ENCODE measurements around the gene PHKG1. TPM values are rescaled to one million over a fixed set of nuclear protein-coding genes. Genes with fewer than 3 reads are reported as not detected.
A peak's percentile ranks its signal among the peaks of the same experiment; 100 is the strongest.
"Not testable (repeated sequence)": the region's sequence is repeated elsewhere in the genome, so short reads cannot be mapped to it uniquely, and the experiment has no call there.

The PHKG1 gene
- total RNA-seq, 2 donors from 2014 or later, result not detected

DNA sequence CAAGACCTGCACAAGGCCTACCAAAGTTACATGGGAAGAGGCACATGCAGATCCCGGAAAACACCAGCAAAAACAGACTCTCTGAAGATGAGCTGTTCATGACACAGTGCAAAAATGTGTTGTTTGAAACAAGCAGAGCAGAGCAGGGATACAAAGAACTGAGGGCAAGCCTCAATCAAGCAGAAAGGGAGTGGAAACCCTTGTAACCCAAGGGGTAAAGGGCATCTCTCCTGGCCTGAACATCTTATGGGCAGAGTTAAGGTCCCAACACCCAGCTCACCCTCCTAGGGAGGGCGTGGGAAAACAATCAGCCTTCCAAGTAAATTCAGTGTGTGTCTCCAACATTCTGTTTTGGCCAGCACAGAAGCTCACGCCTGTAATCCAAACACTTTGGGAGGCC lies 52.0 kb downstream of the PHKG1 start:
- no peak overlapping the region for H3K4me3 ChIP-seq
- ATAC-seq (no peak), DNase-seq (no peak)
- 58 to 62% methylated on average over 3 of the region's 3 CpGs for WGBS, 2 donors
- intact Hi-C loops (cut with DNase I), result no loop called here
- H3K9me3 ChIP-seq, result no peaks in the 10 kb centered on the region
- no peaks in the 10 kb centered on the region for H3K36me3 ChIP-seq (replicated peaks in 1 of 2; ENCODE audit: insufficient read depth in 1 of 2, low read depth in 2 of 2)
- H3K27me3 ChIP-seq, result no peaks in the 10 kb centered on the region
- H3K27ac ChIP-seq, result no peak overlapping the region
- TF ChIP-seq POLR2A (IDR thresholded peaks at IDR 0.05), result no peak
- TF ChIP-seq, protein P1, sequence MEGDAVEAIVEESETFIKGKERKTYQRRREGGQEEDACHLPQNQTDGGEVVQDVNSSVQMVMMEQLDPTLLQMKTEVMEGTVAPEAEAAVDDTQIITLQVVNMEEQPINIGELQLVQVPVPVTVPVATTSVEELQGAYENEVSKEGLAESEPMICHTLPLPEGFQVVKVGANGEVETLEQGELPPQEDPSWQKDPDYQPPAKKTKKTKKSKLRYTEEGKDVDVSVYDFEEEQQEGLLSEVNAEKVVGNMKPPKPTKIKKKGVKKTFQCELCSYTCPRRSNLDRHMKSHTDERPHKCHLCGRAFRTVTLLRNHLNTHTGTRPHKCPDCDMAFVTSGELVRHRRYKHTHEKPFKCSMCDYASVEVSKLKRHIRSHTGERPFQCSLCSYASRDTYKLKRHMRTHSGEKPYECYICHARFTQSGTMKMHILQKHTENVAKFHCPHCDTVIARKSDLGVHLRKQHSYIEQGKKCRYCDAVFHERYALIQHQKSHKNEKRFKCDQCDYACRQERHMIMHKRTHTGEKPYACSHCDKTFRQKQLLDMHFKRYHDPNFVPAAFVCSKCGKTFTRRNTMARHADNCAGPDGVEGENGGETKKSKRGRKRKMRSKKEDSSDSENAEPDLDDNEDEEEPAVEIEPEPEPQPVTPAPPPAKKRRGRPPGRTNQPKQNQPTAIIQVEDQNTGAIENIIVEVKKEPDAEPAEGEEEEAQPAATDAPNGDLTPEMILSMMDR (IDR thresholded peaks at IDR 0.05), result no peak
- peaks cover 3% of the 10 kb centered on the region for H3K4me1 ChIP-seq

DNA sequence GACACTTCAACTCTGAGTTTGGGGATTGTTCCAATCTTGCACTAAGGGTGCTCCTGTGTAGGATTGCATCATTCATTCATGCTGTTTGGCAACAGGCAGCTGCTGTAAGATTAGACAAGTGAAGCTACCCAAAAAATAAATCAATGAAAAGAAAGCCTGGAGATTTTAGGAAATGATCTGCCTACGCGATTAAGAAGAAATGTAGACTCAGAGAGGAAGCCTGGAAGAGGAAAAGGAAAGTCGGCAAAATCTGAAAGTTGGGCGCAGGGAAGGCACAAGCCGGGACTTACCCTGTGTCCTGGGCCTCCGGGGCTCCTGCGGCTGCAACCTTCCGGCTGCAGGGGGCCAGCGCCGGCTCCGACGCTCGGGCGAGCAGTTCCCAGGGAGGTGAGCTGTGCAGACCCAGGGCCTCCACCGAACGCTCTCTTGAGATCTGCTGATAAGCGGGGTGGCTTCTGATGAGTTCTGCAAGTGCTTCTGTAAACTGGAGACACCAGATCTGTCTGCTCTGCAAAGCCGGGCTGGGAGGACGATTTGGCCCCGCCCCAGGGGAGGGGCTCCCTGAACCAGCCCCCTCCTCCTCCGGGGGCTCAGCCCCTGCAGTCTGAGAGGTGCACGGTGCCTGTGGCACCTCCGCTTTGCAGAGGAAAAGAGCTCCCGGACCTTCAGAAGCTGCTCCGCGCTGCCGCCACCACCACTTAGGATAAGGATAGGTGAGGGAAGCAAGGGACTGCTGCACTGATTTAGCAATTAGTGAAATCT lies 58.9 kb downstream of the PHKG1 start:
- TF ChIP-seq, protein P1 (IDR thresholded peaks at IDR 0.05), result peak in 4 of 7 experiments; percentile 20 to 44 (median 38)
- peak in 1 of 3 donors; percentile 22 for TF ChIP-seq POLR2A (IDR thresholded peaks at IDR 0.05)
- Histone ChIP-seq H3K27ac (peak overlapping the region in 3 of 4 donors; percentile 25 to 69 (median 53)), H3K27me3 (no peaks in the 10 kb centered on the region), H3K4me3 (peak overlapping the region; percentile 17 to 74), H3K4me1 (peaks cover 15% of the 10 kb centered on the region), H3K9me3 (no peaks in the 10 kb centered on the region), H3K36me3 (replicated peaks in 1 of 2; ENCODE audit: insufficient read depth in 1 of 2, low read depth in 2 of 2) (peaks cover 0 to 2% of the 10 kb centered on the region in 2 donors)
- DNase-seq (peak; percentile 41 to 62 (median 47)), ATAC-seq (peak; percentile 82)
- intact Hi-C loops (cut with DNase I), result no loop called here
- 0% methylated on average over 21 to 27 of the region's 27 CpGs for whole genome bisulfite sequencing, 2 donors

DNA sequence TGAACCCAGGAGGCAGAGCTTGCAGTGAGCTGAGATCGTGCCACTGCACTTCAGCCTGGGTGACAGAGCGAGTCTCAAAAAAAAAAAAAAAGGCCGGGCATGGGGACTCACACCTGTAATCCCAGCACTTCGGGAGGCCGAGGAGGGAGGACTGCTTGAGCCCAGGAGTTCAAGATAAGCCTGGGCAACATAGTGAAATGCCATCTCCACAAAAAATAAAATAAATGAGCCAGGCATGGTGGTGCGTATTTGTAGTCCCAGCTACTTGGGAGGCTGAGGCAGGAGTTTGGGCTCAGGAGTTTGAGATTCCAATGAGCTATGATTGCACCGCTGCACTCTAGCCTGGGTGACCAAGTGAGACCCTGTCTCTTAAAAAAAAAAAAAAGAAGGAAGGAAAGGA lies 60.2 kb downstream of the PHKG1 start:
- H3K27me3 ChIP-seq; H3K36me3 ChIP-seq (replicated peaks in 1 of 2; ENCODE audit: insufficient read depth in 1 of 2, low read depth in 2 of 2); H3K4me3 ChIP-seq; DNase-seq; H3K27ac ChIP-seq; H3K9me3 ChIP-seq; intact Hi-C loops (cut with DNase I); ATAC-seq: not testable (repeated sequence)
- H3K4me1 ChIP-seq, result peaks cover 17% of the 10 kb centered on the region
- WGBS, 2 donors, result 91 to 98% methylated on average over 7 of the region's 7 CpGs

DNA sequence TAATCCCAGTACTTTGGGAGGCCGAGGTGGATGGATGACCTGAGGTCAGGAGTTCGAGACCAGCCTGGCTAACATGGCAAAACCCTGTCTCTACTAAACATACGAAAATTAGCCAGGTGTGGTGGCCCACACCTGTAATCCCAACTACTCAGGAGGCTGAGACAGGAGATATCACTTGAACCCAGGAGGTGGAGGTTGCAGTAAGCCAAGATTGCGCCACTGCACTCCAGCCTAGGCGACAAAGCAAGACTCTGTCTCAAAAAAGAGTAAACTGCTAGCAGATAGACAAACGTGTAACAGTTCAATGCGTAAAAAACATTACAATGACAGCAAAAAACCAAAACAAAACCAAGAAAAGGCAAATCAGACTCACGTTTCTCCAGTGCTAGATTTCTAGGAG lies 61.2 kb downstream of the PHKG1 start:
- not testable (repeated sequence) for H3K27ac ChIP-seq, ATAC-seq
- 75 to 77% methylated on average over 8 of the region's 8 CpGs for WGBS, 2 donors

DNA sequence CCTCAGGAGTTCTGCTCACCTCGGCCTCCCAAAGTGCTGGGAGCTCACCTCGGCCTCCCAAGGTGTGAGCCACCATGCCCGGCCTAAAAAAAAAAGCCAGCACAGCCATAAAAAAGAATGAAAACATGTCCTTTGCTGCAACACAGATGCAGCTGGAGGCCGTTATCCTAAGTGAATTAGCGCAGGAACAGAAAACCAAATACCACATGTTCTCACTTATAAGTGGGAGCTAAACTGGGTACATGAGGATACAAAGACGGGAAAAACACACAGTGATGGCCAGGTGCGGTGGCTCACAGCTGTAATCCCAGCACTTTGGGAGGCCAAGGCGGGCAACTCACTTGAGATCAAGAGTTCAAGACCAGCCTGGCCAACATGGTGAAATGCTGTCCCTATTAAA lies 62.4 kb downstream of the PHKG1 start:
- Histone ChIP-seq H3K27me3 (no peaks in the 10 kb centered on the region), H3K9me3 (no peaks in the 10 kb centered on the region), H3K36me3 (replicated peaks in 1 of 2; ENCODE audit: insufficient read depth in 1 of 2, low read depth in 2 of 2) (peaks cover 0 to 2% of the 10 kb centered on the region in 2 donors), H3K27ac (no peak overlapping the region), H3K4me1 (peaks cover 17% of the 10 kb centered on the region), H3K4me3 (no peak overlapping the region)
- intact Hi-C loops (cut with DNase I), result no loop called here
- DNase-seq (no peak), ATAC-seq (no peak)
- TF ChIP-seq POLR2A (IDR thresholded peaks at IDR 0.05), result no peak
- TF ChIP-seq, protein P1 (IDR thresholded peaks at IDR 0.05), result no peak
- WGBS, 2 donors, result 91 to 93% methylated on average over 8 of the region's 8 CpGs

More for the DNA sequence above, 61.2 kb downstream of the PHKG1 start:
- H3K4me3 ChIP-seq; intact Hi-C loops (cut with DNase I); DNase-seq; H3K9me3 ChIP-seq; H3K27me3 ChIP-seq; H3K36me3 ChIP-seq (replicated peaks in 1 of 2; ENCODE audit: insufficient read depth in 1 of 2, low read depth in 2 of 2): not testable (repeated sequence)
- peaks cover 17% of the 10 kb centered on the region for H3K4me1 ChIP-seq

Small RNAs within 50 kb of the gene (small RNA-seq; reads per million reads assigned to genes)
- gene SNORA15 (not detected), gene SNORA22B (not detected)

Other genes with a start within 250 kb of the PHKG1 start
- not detected for gene SEPTIN14, start 230.2 kb downstream of the PHKG1 start, total RNA-seq
- gene ZNF713, start 205.5 kb downstream of the PHKG1 start, total RNA-seq, result 1 to 10 TPM; 3.0 to 5.4 TPM
- gene MRPS17, start 141.1 kb downstream of the PHKG1 start, total RNA-seq, result 1 to 10 TPM; 3.3 to 8.8 TPM
- gene NIPSNAP2, start 128.4 kb downstream of the PHKG1 start, total RNA-seq, result 10 to 100 TPM; 42.5 to 51.6 TPM
- 10 to 100 TPM in 1 of 2 donors, 1 to 10 TPM in 1; 4.6 to 14.3 TPM for gene PSPH, start 41.5 kb downstream of the PHKG1 start, total RNA-seq
- gene CCT6A, start 41.2 kb downstream of the PHKG1 start, total RNA-seq, result 10 to 100 TPM; 74.5 to 75.8 TPM
- 100 to 1,000 TPM; 105 to 143 TPM for gene SUMF2, start 28.7 kb downstream of the PHKG1 start, total RNA-seq
- gene CHCHD2, start 13.5 kb upstream of the PHKG1 start, total RNA-seq, result 100 to 1,000 TPM; 154 to 194 TPM
- 1 to 10 TPM in 1 of 2 donors, not detected in 1; 2.1 TPM for gene NUPR2, start 23.5 kb upstream of the PHKG1 start, total RNA-seq

Data from body of pancreas (tissue), 4 donors.